GM19023 (cell line): ENCODE data around the gene ZNF214.

ENCODE experiments used
- ATAC-seq: cut with Tn5 transposase; IDR thresholded peaks from one replicate; pipeline ENCODE4 v1.9.1; 2021; ENCODE audit warnings: mild to moderate bottlenecking, moderate library complexity; ENCODE audit not compliant: unreplicated experiment

Gene ZNF214

GRCh38 chr11:7020183-7020917, at the start of gene ZNF214, which contains the start of gene NLRP14:
Gene ZNF214 (minus strand): TSS chr11:7020346. CDS start chr11:7002835, 17,511 bp downstream.
Gene NLRP14 (plus strand): TSS chr11:7020479. CDS start chr11:7038587, 18,108 bp downstream.
- no peak for ATAC-seq

GRCh38 chr11:7062534-7062933, 42.4 kb upstream of the ZNF214 start:
- no peak for ATAC-seq

DNA sequence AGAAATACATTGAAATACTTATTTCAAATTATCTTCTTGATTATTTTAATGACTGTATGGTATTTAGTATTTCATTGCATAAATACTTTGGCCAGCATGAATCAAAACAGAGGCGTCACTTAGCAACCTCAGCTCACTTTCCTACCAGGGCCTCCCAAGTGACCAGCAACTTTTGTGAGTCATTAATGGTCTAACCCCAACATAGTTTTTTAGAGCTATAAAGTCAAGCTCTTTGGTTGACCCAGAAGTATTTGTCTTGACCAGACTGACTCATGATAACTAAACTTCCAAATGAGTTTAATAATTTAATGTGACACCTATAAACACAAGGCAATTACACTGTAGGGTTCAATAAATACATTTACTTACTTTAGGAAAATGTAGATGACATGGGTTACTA, 40.7 kb upstream of the ZNF214 start:
- no peak for ATAC-seq

DNA sequence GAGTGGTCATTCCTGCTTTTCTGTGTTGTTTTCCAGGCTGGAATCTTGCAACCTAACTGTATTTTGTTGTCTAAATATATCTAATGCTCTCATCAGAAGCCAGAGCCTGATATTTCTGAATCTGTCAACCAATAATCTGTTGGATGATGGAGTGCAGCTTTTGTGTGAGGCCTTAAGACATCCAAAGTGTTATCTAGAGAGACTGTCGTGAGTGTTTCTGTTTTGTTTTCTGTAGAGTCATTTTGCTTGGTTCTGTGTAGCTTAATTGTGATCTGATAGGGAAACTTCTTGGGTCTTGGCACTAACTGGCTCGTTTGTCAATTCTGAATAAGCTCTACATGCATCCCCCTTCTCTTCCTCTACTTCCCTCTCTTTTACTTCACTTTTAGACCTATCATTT, 37.5 kb upstream of the ZNF214 start:
- no peak for ATAC-seq

DNA sequence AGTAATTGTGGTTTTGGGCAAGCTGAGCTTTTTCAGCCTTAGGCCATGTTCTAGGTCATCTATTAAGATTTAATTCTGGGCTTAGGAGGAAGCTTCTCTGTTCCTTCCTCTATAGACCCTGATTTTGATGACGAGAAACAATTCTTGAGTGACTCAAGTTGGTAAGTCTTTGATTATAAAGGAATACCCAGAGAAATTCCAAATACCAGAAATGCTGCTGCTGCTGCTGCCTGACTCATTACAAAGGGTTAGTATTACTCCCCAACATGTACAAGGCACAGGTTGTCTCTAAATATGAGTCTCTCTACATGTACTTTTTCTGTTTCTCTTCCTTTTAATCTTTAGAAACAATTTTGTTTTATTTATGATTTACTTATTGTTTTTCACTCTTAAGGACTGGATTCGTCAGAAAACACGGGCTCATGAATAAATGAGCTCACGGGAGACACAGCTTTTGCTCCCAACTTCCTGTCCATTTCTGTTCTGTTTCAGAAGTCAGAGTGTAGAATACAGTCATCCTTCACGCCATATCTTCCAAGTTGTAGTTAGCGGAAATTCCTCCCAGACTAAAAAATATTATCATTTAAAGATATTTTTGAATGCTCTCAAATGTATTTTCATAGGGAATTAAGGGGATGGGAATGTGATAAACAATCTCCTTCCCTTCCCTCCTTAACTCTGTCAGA, 36.8 kb upstream of the ZNF214 start:
- ATAC-seq = no peak

DNA sequence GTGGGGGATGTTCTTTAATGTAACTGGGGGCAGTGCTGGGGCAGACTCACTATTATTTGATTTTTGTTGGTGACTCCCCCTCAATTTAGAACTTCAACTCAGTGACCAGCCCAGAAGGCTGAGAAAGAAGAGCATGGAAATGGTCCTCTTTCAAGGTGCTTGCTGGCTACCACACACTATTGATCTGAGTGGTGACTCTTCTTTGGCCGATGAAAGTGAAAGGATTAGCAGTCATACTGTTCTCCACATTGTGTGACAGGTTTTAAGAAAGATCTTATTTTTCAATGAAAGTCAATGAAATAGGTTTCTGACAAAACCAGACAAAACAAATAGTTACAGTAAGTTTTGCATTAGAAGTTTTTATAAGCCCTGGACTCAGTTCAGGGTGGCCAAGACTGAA, 30.0 kb upstream of the ZNF214 start:
- peak; percentile 57 for ATAC-seq

- ATAC-seq = no peak
Measured at GRCh38 chr11:7046474-7047175, 26.5 kb upstream of the ZNF214 start.

DNA sequence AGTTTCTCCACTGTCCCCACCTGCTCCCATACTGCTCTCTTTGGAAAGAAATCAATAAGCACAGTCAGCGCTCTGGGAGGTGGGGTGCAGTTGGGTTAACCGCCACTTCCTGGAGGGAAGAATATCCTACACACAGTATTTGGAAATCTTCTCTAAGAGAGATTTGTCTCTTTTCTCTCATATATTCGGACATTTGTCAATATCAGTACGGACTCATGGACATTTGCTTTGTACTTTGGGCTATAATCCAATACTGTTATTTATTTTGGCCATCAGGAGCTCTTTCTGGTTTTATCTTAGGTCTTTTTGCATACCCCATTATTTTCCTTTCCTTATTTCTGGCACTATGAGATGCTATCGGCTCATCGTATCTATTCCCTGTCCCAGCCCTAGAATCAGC, 13.9 kb upstream of the ZNF214 start:
- ATAC-seq = no peak

GRCh38 chr11:7032692-7033091, 12.5 kb upstream of the ZNF214 start:
- no peak for ATAC-seq

GRCh38 chr11:7031471-7031871, 11.3 kb upstream of the ZNF214 start:
- ATAC-seq = no peak

DNA sequence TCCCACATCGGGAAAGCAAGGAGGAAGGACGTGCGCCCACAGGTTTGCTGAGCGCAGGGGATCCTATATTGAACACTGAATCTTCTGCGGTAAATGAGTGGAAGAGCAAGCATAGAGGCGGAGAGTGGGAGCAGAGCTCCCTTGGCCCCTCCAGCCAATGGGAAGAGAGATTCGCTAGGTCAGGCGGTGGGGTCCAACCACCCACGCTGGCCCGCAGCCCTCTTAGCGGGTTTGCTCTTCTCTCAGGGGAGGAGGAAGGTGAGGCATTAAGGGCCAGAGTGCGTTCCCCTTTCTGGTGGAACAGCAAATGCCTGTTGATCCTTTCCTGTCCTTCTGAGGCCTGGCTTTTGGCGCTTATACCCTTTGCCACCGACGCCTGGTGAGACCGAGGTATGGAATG, 10.7 kb upstream of the ZNF214 start:
- ATAC-seq = no peak

GRCh38 chr11:7028141-7028540, 8.0 kb upstream of the ZNF214 start:
- ATAC-seq = no peak

DNA sequence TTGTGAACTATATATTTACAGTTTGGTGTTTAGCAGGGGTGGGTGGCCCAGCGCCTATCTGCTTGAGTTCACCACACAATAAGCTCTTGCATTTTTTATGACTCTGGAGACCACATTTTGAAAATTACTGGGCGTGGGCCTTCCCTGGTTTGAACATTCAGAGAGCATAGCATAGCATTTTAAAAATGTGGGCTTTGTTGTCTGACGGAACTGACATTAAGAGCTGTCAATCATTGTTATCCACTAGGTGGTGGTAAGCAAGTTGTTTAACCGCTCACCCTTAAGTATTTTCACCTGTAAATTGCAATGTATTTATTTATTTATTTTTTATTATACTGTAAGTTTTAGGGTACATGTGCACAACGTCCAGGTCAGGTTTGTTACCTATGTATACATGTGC, 1.2 kb upstream of the ZNF214 start:
- ATAC-seq = no peak

DNA sequence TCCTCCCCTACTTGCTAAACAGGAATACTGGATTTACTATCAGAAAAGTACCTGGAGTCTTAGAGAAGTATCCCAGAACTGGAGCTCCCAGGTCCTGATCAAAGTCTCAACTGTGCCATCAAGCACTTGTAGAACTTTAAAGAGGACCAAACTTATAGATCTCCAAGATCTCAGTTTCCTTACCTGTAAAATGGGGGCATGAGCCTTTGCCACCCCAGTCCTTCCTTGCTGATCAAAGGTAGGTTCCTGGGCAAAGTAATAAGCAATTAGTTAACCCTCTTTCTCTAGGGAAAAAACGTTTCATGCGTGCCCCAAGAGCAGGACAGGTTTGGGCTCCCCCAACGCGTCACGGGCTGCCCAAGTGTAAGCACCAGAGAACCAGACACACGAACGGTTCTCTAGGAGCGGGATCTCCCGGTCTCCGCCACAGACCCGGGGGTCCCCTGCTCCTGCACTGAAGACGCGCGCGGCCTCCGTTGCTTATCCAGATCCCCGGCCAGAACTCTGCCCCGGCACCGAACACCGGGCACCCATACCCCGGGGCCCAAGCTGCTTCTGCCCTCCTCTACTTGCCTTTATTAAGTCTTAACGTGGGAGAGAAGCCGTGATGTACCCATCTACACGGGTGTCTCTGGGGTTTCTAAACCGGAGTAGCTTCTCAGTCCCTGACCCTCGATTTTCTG, 505 bp downstream of the ZNF214 start:
- ATAC-seq = no peak

- ATAC-seq = no peak
Measured at GRCh38 chr11:7016011-7016410, 4.1 kb downstream of the ZNF214 start.

DNA sequence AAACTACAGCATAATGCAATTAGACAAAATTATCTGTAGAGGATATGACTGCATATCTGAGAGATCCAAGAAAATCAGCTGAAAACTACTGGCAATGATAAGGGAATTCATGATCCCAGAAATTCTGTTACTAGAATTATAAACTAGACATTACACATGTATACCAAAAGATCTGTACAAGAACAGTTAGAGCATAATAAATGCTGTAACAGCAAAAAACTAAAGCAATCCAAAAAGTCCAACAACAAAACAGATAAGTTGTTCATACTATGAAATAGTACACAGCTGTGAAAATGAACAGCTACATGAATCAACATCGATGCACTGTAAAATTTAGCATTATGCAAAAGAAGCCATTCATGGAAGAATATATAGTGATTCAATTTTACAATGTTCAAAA, 6.0 kb downstream of the ZNF214 start:
- no peak for ATAC-seq

- ATAC-seq = peak; percentile 52
Measured at GRCh38 chr11:7004482-7004881, 15.7 kb downstream of the ZNF214 start.

DNA sequence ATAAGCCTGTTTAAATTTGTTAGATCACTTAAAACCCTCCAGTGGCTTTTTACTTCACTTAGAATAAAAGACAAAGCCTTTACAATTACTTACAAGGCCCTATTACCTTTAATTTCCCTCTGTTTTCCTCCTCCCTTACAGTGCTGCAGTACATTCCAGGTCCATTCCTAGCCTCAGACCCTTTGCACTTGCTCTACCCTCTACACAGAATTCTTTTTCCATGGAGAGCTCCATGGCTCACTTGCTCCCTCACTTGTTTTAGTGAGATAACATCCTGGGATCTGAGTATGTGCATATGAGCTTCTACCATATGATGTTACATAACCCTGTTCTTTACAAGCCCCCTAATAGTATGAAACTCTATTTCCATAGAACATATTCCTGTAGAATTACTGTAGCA, 24.4 kb downstream of the ZNF214 start:
- no peak for ATAC-seq

DNA sequence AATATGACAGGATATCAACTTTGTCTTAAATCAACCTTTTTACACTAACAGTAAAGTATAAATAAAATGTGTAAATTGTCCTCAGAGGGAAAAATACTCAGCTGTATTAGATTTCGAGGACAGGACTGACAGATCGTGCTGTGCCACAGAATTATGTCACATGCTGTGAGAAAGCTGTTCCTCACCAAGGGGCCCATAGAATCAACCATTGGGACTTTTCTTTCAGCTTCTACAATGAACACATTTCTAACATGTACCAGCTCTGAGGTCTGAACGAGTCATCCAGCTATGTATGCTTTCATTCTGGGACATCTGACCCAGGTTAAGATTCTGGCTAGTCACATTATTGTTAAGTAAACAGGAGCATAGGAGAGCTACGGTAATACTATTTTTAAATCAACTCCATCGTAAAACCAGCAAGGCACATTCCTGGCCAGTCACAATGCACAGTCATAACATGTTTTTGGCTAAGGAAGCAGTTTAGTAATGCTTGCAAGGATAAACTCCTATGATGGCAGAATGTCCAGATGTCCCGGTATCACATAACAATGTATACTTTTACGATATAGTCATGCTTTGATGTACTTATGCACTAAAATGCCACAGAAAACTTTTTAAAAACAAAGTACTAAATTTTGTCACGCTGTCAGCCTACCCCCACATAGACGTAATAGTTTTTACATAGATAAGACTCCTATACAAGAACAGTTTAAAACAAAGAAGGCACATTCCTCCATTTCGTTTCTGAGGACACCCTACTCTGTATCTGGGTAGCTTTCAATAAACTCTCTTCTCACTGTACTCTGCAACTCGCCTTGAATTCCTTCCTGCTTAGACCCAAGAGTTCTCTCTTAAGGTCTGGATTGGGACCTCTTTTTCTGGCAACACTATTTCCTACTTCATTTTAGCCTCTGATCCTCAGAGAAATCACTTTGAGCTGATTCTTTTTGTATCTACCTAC, 27.4 kb downstream of the ZNF214 start:
- ATAC-seq = no peak

- no peak for ATAC-seq
Measured at GRCh38 chr11:6992026-6992425, 28.1 kb downstream of the ZNF214 start.
